ENCODE data around the gene UHRF1.
"Not testable (repeated sequence)": the region's sequence is repeated elsewhere in the genome, so short reads cannot be mapped to it uniquely, and the experiment has no call there.

Gene UHRF1

GRCh38 chr19:4971816-4972495, 62.7 kb downstream of the UHRF1 start:
- DNase-seq (ENCODE audit: low read depth in 3 of 3), result no peak

DNA sequence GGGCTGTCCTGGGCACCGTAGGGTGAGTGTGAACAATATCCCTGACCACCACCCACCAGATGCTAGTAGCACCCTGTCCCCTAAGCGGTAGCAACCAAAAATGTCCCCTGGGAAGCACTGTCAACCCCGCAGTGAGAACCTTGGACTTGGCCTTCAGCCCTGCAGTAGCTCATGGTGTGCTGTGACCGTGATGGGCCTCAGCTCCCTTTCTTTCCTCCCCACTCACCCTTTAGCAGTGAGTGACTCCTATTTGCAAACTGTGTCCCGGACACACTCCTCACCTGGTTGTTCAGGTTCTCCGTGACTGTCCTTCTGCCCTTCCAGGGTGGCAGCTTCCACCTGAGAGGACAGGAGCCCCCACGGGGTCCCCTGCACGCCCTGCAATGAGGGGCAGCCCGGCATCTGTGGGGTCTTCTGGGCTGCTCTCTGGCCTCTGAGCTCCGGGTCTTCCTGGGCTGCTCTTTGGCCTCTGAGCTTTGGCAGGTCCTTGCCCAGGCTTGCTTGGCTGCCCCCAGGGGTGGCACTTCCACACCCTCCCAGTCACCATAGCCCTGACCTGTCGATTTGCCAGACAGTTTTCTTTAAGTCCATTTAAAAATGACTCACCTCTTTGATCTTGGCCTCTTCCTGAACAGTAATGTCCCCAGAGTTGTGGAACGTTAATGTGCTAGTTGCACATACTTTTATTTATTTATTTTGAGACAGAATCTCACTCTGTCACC, 63.4 kb downstream of the UHRF1 start:
- no peak for DNase-seq (ENCODE audit: low read depth in 3 of 3)

DNA sequence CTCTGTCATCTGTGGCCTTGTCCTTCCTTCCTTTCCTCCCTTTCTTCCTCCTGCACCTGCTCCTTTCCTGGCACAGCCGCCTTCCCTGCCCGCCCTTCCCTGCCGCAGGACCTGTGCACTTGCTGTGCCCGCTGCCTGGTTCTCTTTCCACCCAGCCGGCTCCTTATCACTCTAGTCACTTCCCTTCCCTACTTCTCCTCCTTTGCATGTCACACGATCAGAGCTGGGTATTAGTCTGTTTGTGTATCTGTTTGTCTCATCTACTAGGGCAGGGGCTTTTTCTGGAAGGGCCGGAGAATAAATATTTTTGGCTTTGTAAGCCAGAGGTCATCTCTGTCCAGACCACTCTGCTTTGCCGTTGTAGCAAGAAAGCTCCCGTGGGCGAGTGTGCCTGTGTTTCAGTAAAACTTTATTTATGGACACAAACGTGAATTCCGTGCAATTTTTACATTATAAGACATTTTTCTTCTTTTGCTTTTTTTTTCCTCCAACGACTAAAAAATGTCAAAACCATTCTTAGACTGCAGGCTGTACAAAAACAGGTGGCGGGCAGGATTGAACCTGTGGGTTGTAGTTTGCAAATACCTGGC, 65.7 kb downstream of the UHRF1 start:
- DNase-seq (ENCODE audit: low read depth in 3 of 3), result no peak

DNA sequence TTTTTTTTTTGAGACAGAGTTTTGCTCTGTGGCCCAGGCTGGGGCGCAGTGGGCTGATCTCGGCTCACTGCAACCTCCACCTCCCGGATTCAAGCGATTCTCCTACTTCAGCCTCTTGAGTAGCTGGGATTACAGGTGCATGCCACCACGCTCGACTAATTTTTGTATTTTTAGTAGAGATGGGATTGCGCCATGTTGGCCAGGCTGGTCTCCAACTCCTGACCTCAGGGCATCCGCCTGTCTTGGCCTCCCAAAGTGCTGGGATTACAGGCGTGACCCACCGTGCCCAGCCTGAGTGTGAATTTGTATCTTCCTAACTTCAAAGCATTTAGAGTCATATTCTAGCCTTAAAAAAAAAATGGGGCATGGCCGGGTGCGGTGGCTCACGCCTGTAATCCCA, 66.3 kb downstream of the UHRF1 start:
- not testable (repeated sequence) for DNase-seq (ENCODE audit: low read depth in 3 of 3)

- DNase-seq (ENCODE audit: low read depth in 3 of 3), result no peak
Measured at GRCh38 chr19:4976401-4977298, 67.3 kb downstream of the UHRF1 start.

- DNase-seq (ENCODE audit: low read depth in 3 of 3), result no peak
Measured at GRCh38 chr19:4977299-4978174, 68.2 kb downstream of the UHRF1 start.

GRCh38 chr19:4979211-4979807, 70.0 kb downstream of the UHRF1 start:
- no peak for DNase-seq (ENCODE audit: low read depth in 3 of 3)

GRCh38 chr19:4980067-4980466, 70.8 kb downstream of the UHRF1 start:
- no peak for DNase-seq (ENCODE audit: low read depth in 3 of 3)

DNA sequence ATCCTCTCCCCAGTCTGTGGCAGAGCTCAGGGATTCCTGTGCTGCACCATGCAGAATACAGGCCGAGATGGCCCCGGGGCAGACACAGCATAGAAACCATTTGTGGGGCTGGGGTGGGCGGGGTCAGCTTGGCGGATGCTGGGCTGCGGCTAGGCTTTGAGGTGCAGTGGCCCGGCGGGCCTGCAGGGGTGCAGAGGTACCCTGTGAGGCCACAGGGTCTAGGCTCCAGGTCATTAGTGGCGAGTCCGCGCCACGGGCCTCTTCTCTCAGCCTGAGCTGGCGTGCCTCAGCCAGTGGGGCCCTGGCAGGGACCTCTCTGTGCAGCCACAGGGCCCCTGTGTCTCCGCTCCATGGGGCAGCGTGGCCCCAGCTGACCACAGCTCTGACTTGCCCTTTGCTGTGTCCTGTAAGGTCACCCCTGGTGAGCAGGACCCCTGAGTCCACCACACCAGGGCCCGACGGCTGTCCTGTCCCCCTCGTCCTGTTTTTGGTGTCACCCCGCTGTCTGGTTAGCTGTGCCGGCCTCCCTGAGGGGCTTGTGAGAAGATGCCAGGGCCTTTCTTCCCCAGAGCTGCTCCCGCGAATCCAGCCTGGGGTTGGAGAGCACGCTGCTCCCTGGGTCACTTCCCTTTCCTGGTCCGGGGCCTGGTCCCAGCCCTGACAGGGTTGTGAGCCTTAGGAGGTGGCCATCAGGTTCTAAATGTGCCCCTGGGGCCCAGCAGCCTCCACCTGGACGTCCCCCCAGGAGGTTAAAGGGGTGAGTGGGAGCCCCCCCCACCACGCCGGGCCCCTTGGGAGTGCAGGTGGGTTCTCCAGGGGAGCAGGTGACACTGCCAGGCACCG, 71.8 kb downstream of the UHRF1 start:
- DNase-seq (ENCODE audit: low read depth in 3 of 3), result no peak

GRCh38 chr19:4981681-4981958, 72.3 kb downstream of the UHRF1 start:
- DNase-seq (ENCODE audit: low read depth in 3 of 3), result no peak

DNA sequence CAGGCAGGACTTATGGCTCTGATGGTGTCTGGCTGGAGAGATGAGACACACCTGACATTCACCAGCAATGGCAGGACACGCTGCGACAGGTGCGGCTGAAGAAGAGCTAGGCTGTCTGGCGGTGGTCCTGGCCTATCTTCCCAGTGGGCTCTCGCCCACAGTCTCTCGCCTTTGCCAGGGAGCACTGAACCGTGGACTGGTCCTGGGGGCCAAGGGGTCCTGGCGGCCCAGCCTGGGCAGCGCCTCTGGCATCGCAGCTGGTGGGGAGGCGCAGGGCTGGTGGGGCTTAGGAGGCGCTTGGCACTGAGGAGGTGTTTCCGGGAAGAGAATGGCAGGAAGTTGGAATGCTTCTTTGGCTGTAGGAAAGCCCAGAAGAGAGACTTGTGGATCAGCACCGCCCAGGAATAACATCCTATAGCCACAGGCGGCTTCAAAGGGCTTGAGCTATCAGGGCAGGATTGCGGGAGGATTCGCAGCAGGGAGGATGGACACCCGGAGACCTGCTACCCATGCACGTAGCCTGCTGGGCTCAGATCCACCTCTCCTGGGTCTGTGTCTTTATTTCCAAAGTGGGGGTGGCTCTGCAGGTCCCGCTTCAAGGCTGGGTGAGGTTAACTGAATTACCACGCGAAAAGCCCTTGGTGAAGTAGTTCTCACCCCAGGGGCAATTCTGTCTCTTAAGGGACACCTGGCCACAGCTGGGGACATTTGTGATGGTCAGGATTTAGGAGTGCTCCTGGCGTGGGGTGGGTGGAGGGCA, 74.2 kb downstream of the UHRF1 start:
- no peak for DNase-seq (ENCODE audit: low read depth in 3 of 3)

DNA sequence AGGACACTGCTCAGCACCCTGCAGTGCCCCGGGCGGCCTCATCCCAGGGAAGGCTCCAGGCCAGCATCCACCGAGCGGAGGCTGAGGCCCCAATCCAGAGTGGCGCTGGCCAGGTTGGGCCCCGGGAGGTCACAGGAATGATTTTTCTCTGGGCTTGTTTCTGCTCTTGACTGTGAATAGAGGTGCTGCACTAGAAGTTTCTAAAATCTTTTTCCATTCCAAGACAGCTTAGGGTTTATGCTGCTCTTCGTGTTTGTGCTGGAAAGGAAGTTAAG, 74.7 kb downstream of the UHRF1 start:
- DNase-seq (ENCODE audit: low read depth in 3 of 3), result no peak

- no peak for DNase-seq (ENCODE audit: low read depth in 3 of 3)
Measured at GRCh38 chr19:4984438-4984990, 75.2 kb downstream of the UHRF1 start.

GRCh38 chr19:4985551-4985991, 76.3 kb downstream of the UHRF1 start:
- DNase-seq (ENCODE audit: low read depth in 3 of 3), result no peak

GRCh38 chr19:4986056-4986455, 76.8 kb downstream of the UHRF1 start:
- DNase-seq (ENCODE audit: low read depth in 3 of 3), result no peak

GRCh38 chr19:4986471-4986891, 77.2 kb downstream of the UHRF1 start:
- DNase-seq (ENCODE audit: low read depth in 3 of 3), result no peak

DNA sequence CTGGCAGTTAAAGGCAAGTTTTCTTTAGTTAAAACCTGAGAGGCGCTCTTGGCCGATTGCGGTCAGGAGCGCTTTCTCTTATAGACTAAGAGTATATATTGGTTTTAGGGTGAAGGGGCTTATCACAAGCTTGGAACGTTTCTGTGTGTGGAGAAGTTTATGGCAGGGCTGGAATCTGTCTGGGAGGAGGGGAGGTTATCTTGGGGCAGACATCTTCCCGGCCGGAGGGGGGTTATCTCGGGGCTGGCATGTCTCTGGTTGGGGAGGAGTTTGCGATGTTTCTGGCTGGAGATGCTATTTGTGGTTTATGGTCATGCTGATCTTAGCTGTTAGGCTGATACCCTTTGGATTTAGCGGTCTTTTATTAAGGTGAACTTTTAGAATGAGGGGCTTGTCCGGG, 78.0 kb downstream of the UHRF1 start:
- no peak for DNase-seq (ENCODE audit: low read depth in 3 of 3)

DNA sequence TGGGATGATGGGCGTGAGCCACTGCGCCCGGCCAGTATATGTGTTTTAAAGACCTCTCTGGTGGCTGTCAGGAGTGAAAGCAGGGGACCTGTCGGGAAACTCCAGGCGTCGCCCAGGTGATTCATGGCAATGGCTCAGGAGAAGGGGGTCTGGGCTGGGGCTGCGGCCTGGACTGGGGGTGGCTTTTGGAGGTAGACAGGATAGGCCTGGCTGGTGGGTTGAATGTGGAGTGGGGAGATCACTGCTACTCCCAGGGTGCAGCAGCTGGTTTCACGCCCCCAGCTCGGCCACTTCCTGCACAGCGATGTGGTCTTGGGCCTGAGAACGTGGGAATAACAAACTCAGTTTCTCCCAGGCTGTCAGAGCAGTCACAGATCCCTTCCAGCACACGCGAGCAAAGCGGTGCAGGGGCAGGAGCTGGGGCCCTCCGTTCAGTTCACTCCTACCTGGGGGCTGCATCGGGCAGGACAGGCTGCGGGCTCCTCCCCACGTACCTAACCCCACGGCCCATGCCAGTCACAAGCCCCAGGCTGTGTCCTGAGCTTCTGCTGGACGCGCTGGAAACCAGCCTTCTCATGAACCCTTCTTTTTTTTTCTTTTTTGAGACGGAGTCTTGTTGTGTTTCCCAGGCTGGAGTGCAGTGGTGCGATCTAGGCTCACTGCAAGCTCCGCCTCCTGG, 78.5 kb downstream of the UHRF1 start:
- DNase-seq (ENCODE audit: low read depth in 3 of 3), result no peak
